Stomach (tissue), 9 donors: ENCODE measurements around the gene ARRDC5. TPM values are rescaled to one million over a fixed set of nuclear protein-coding genes. Genes with fewer than 3 reads are reported as not detected.
A peak's percentile ranks its signal among the peaks of the same experiment; 100 is the strongest.

Source experiments
- DNase-seq, 2 donors: peaks; one replicate each; pipeline versions ENCODE4 v3.0.0 to v3.0.0-alpha.2; 2013 to 2019
- H3K27ac ChIP-seq, 5 donors: fragments of 200-600 bp in 4 of 5; sonication (generic) in 4 of 5; one replicate each; pipeline ENCODE4 v1.5.1; 2013 to 2019; ENCODE audit warnings: mild to moderate bottlenecking in 1 of 5, moderate library complexity in 1 of 5
- H3K27me3 ChIP-seq, 3 donors: fragments of 200-600 bp; sonication (generic); one replicate each; pipeline ENCODE4 v1.5.1; 2017 to 2019; ENCODE audit warnings: mixed run types in 1 of 3
- H3K36me3 ChIP-seq, 4 donors: fragments of 200-600 bp; sonication (generic); 1 replicate in 3 of 4; 2 replicates in 1 of 4; pipeline ENCODE4 v1.5.1; 2016 to 2019
- H3K4me1 ChIP-seq, 4 donors: fragments of 200-600 bp; sonication (generic); one replicate each; pipeline ENCODE4 v1.5.1; 2016 to 2019
- H3K4me3 ChIP-seq, 4 donors: fragments of 200-600 bp; sonication (generic) in 3 of 4; one replicate each; pipeline ENCODE4 v1.5.1; 2016 to 2019; ENCODE audit warnings: mild to moderate bottlenecking in 1 of 4
- H3K9me3 ChIP-seq, 4 donors: fragments of 200-600 bp; sonication (generic); one replicate each; pipeline ENCODE4 v1.5.1; 2016 to 2019
- CTCF ChIP-seq, 7 experiments: fragments of 450-650 bp in 4 of 7; fragments of 200-600 bp in 3 of 7; sonication (generic) in 3 of 7; IDR thresholded peaks; one replicate each; pipeline ENCODE4 v1.5.1; 2016 to 2019; ENCODE audit warnings: antibody characterized with exemption in 7 of 7, control low read depth in 2 of 7, mild to moderate bottlenecking in 1 of 7
- EP300 ChIP-seq: sonication (generic); formaldehyde crosslinking; IDR thresholded peaks from one replicate; pipeline ENCODE4 v1.6.1; 2017; ENCODE audit warnings: antibody characterized with exemption
- POLR2A ChIP-seq, 4 donors: fragments of 450-650 bp; IDR thresholded peaks; one replicate each; pipeline ENCODE4 v1.6.1; 2016; ENCODE audit warnings: antibody characterized with exemption in 4 of 4, control low read depth in 2 of 4, mild to moderate bottlenecking in 1 of 4, moderate library complexity in 1 of 4
- POLR2AphosphoS5 ChIP-seq, 3 donors: sonication (generic); formaldehyde crosslinking; IDR thresholded peaks; one replicate each; pipeline ENCODE4 v1.6.1; 2016; ENCODE audit warnings: antibody characterized with exemption in 3 of 3
- WGBS, 5 donors: extraction: QIAGEN DNeasy Blood & Tissue Kit in 3 of 5; methylation state at CpG; one replicate each; pipeline versions ENCODE4 v1.1.5 to v1.1.7; 2013 to 2018; 5-methylcytosine and 5-hydroxymethylcytosine counted together
- intact Hi-C: fragments of 100-400 bp; cut with DNase I; formaldehyde crosslinking; loops from one replicate; pipeline ENCODE4 v1.15.1; 2023; ENCODE audit warnings: low total_unique reads
- polyA plus RNA-seq, 3 donors: library from polyadenylated mRNA; stranded (reverse); fragments of 200-250 nt; gene quantifications; one replicate each; pipeline ENCODE4 v1.2.3, GENCODE V29; 2013
- total RNA-seq, 5 donors: library from RNA; depleted of rRNA; stranded (reverse); fragments of >200 nt; gene quantifications; one replicate each; pipeline versions ENCODE4 v1.1.0 to v1.2.3, GENCODE V29; 2014 to 2016
- donor health status: healthy with polysubstance abuse.
- donor health status: Bipolar disorder and iron deficiency.
- donor health status: healthy.

ARRDC5 gene
- total and polyA plus RNA-seq, 8 donors: 0.20 to 0.73 TPM; not detected in 6

GRCh38 chr19:4870025-4870700 lies 32.5 kb downstream of the ARRDC5 start:
- DNase-seq: peak; percentile 42 to 54
- no peak for TF ChIP-seq POLR2A (IDR thresholded peaks at IDR 0.05)
- peak in 1 of 3 donors; percentile 34 for TF ChIP-seq POLR2AphosphoS5 (IDR thresholded peaks at IDR 0.05)
- TF ChIP-seq CTCF (IDR thresholded peaks at IDR 0.05): no peak
- no peaks in the 10 kb centered on the region for H3K27me3 ChIP-seq
- H3K4me3 ChIP-seq: no peak overlapping the region
- no peaks in the 10 kb centered on the region for H3K9me3 ChIP-seq
- no peaks in the 10 kb centered on the region for H3K36me3 ChIP-seq
- H3K27ac ChIP-seq: peak overlapping the region in 1 of 5 donors; percentile 46
- H3K4me1 ChIP-seq: peaks cover 6 to 40% (median 17%) of the 10 kb centered on the region in 4 donors
- intact Hi-C loops: loop anchor here (5.0 kb wide), 2 partner anchors 42 to 162 kb away; no protein-coding TSS in a partner anchor
- WGBS, 5 donors: 72 to 80% (median 74%) methylated on average over 10 of the region's 10 CpGs

- 58 to 80% (median 65%) methylated on average over 10 of the region's 10 CpGs for WGBS, 5 donors
Measured at GRCh38 chr19:4868286-4868834, 34.3 kb downstream of the ARRDC5 start.

GRCh38 chr19:4867534-4868285 lies 35.0 kb downstream of the ARRDC5 start, which contains the start of gene PLIN3:
PLIN3 (minus strand) TSS chr19:4867667; CDS start chr19:4861394, 6,273 bp downstream.
- peak within 1 kb of the TSS; percentile 70 to 91 (median 90) for H3K27ac ChIP-seq
- intact Hi-C loops: no loop called here
- H3K9me3 ChIP-seq: no peaks in the 10 kb centered on the region
- 2 to 7% (median 2%) methylated on average over 21 to 46 of the region's 46 CpGs for WGBS, 5 donors
- H3K4me3 ChIP-seq: peak within 1 kb of the TSS; percentile 66 to 80 (median 72)
- DNase-seq: peak; percentile 98
- peaks cover 6 to 45% (median 17%) of the 10 kb centered on the region in 4 donors for H3K4me1 ChIP-seq
- H3K27me3 ChIP-seq: no peaks in the 10 kb centered on the region
- TF ChIP-seq POLR2A (IDR thresholded peaks at IDR 0.05) (no peak), POLR2AphosphoS5 (IDR thresholded peaks at IDR 0.05) (peak in 2 of 3 donors; percentile 54 to 69), CTCF (IDR thresholded peaks at IDR 0.05) (peak in 1 of 7 experiments; percentile 15), EP300 (no peak)
- peaks cover 0 to 4% (median 1%) of the 10 kb centered on the region in 4 donors for H3K36me3 ChIP-seq

More at GRCh38 chr19:4868286-4868834, 34.3 kb downstream of the ARRDC5 start:
- intact Hi-C loops: no loop called here
- peaks cover 6 to 45% (median 17%) of the 10 kb centered on the region in 4 donors for H3K4me1 ChIP-seq
- no peaks in the 10 kb centered on the region for H3K27me3 ChIP-seq
- peak overlapping the region in 4 of 5 donors; percentile 84 to 91 (median 90) for H3K27ac ChIP-seq
- no peaks in the 10 kb centered on the region for H3K36me3 ChIP-seq
- DNase-seq: no peak
- no peak for TF ChIP-seq EP300
- TF ChIP-seq CTCF (IDR thresholded peaks at IDR 0.05): no peak
- no peak for TF ChIP-seq POLR2AphosphoS5 (IDR thresholded peaks at IDR 0.05)
- TF ChIP-seq POLR2A (IDR thresholded peaks at IDR 0.05): no peak
- H3K9me3 ChIP-seq: no peaks in the 10 kb centered on the region
- peak overlapping the region; percentile 66 to 80 (median 72) for H3K4me3 ChIP-seq
